Neural cell (in vitro differentiated cells): ENCODE data around the gene POTEI. TPM values are rescaled to one million over a fixed set of nuclear protein-coding genes. Genes with fewer than 3 reads are reported as not detected.
"Not testable (repeated sequence)": the region's sequence is repeated elsewhere in the genome, so short reads cannot be mapped to it uniquely, and the experiment has no call there.

Experiments used
- H2AFZ ChIP-seq: fragments of 200-600, 300-800 bp; sonication (generic), shearing (Covaris generic); 2 replicates; pipeline ENCODE4 v1.6.0; 2014; ENCODE audit warnings: low read depth, mild to moderate bottlenecking, antibody characterized with exemption, low read length, moderate library complexity
- H3F3A ChIP-seq: fragments of 200-600 bp; shearing (Covaris generic); 2 replicates; pipeline ENCODE4 v1.6.1; 2016; ENCODE audit warnings: mild to moderate bottlenecking, moderate library complexity, mixed read lengths, antibody characterized with exemption, low read length; ENCODE audit not compliant: insufficient read depth, poor library complexity, severe bottlenecking
- H3K27ac ChIP-seq: fragments of 200-600, 300-800 bp; sonication (generic), shearing (Covaris generic); 2 replicates; pipeline ENCODE4 v1.5.1; 2014; ENCODE audit warnings: mild to moderate bottlenecking, low read length, moderate library complexity
- H3K27me3 ChIP-seq: fragments of 300-800, 200-600 bp; sonication (generic), shearing (Covaris generic); 2 replicates; pipeline ENCODE4 v1.6.0; 2014; ENCODE audit warnings: mild to moderate bottlenecking, low read depth, low read length, moderate library complexity; ENCODE audit not compliant: insufficient read depth
- H3K36me3 ChIP-seq: fragments of 300-800, 200-600 bp; sonication (generic), shearing (Covaris generic); 2 replicates; pipeline ENCODE4 v1.5.1; 2014; ENCODE audit warnings: mild to moderate bottlenecking, antibody characterized with exemption, low read length, moderate library complexity; ENCODE audit not compliant: insufficient read depth
- H3K4me2 ChIP-seq: fragments of 300-800, 200-600 bp; sonication (generic), shearing (Covaris generic); 2 replicates; pipeline ENCODE4 v1.6.0; 2014; ENCODE audit warnings: mild to moderate bottlenecking, low read length
- H3K4me3 ChIP-seq: fragments of 300-800, 200-600 bp; sonication (generic), shearing (Covaris generic); 2 replicates; pipeline ENCODE4 v1.5.1; 2014; ENCODE audit warnings: mild to moderate bottlenecking, low read length, moderate library complexity
- H3K79me2 ChIP-seq: fragments of 200-600 bp; shearing (Covaris generic); replicated peaks from 2 replicates; pipeline ENCODE4 v1.6.0; 2014; ENCODE audit warnings: mild to moderate bottlenecking, low read length, moderate library complexity; ENCODE audit not compliant: insufficient read depth
- H3K9ac ChIP-seq: fragments of 300-800, 200-600 bp; sonication (generic), shearing (Covaris generic); 2 replicates; pipeline ENCODE4 v1.6.1; 2016; ENCODE audit warnings: mild to moderate bottlenecking, low read length, mixed read lengths
- H3K9me2 ChIP-seq: fragments of 200-600 bp; shearing (Covaris generic); 2 replicates; pipeline ENCODE4 v1.6.1; 2016; ENCODE audit warnings: mild to moderate bottlenecking, low read length, mixed read lengths; ENCODE audit not compliant: insufficient read depth
- H3K9me3 ChIP-seq: fragments of 200-600, 300-800 bp; sonication (generic), shearing (Covaris generic); 2 replicates; pipeline ENCODE4 v1.6.1; 2016; ENCODE audit warnings: mild to moderate bottlenecking, mixed run types, low read length, moderate library complexity, mixed read lengths
- H4K20me1 ChIP-seq: fragments of 200-600 bp; shearing (Covaris generic); 2 replicates; pipeline ENCODE4 v1.6.1; 2016; ENCODE audit warnings: mild to moderate bottlenecking, mixed run types; ENCODE audit not compliant: insufficient read depth
- polyA plus RNA-seq: library from polyadenylated mRNA; depleted of rRNA; stranded (reverse); fragments of >200 nt; gene quantifications from 2 replicates; pipeline ENCODE4 v1.2.3, GENCODE V29; 2014

Gene POTEI
- polyA plus RNA-seq, 1 donor from 2014 or later = 0.25 TPM

- not testable (repeated sequence) for H3F3A ChIP-seq, H2AFZ ChIP-seq, H3K79me2 ChIP-seq, H3K36me3 ChIP-seq, H3K9me2 ChIP-seq, H3K27me3 ChIP-seq, H3K9me3 ChIP-seq, H3K9ac ChIP-seq, H3K4me3 ChIP-seq, H4K20me1 ChIP-seq, H3K27ac ChIP-seq, H3K4me2 ChIP-seq
These were observed 11.9 kb upstream of the POTEI start, which contains the start of gene CFC1B for GRCh38 chr2:130520992-130521391. CFC1B (plus strand) TSS chr2:130521222; CDS start chr2:130521485, 263 bp downstream.

- H3K79me2 ChIP-seq, H3K4me2 ChIP-seq, H3K9ac ChIP-seq, H2AFZ ChIP-seq, H3K36me3 ChIP-seq, H3K9me2 ChIP-seq, H3K9me3 ChIP-seq, H3K27ac ChIP-seq, H3F3A ChIP-seq, H3K27me3 ChIP-seq, H3K4me3 ChIP-seq, H4K20me1 ChIP-seq: not testable (repeated sequence)
These were observed 9.5 kb upstream of the POTEI start for GRCh38 chr2:130518516-130519106.

GRCh38 chr2:130511747-130512451, 2.8 kb upstream of the POTEI start:
- H3K9ac ChIP-seq, H3K9me2 ChIP-seq, H3K4me3 ChIP-seq, H3K27ac ChIP-seq, H4K20me1 ChIP-seq, H3F3A ChIP-seq, H3K4me2 ChIP-seq, H3K27me3 ChIP-seq, H3K36me3 ChIP-seq, H2AFZ ChIP-seq, H3K9me3 ChIP-seq, H3K79me2 ChIP-seq: not testable (repeated sequence)

GRCh38 chr2:130510807-130511746, 1.9 kb upstream of the POTEI start:
- H4K20me1 ChIP-seq, H3K4me2 ChIP-seq, H3K36me3 ChIP-seq, H3F3A ChIP-seq, H3K27ac ChIP-seq, H3K27me3 ChIP-seq, H3K79me2 ChIP-seq, H3K4me3 ChIP-seq, H3K9me2 ChIP-seq, H3K9ac ChIP-seq, H2AFZ ChIP-seq, H3K9me3 ChIP-seq: not testable (repeated sequence)

- H3K36me3 ChIP-seq, H2AFZ ChIP-seq, H3K9me3 ChIP-seq, H3F3A ChIP-seq, H3K79me2 ChIP-seq, H3K4me3 ChIP-seq, H4K20me1 ChIP-seq, H3K4me2 ChIP-seq, H3K9me2 ChIP-seq, H3K27me3 ChIP-seq, H3K9ac ChIP-seq, H3K27ac ChIP-seq: not testable (repeated sequence)
These were observed 18.1 kb downstream of the POTEI start for GRCh38 chr2:130491073-130491472.

GRCh38 chr2:130455413-130455812, 53.7 kb downstream of the POTEI start:
- H3K4me2 ChIP-seq, H3K27me3 ChIP-seq, H4K20me1 ChIP-seq, H3K27ac ChIP-seq, H3K9me3 ChIP-seq, H3K4me3 ChIP-seq, H3K9me2 ChIP-seq, H3F3A ChIP-seq, H3K36me3 ChIP-seq, H2AFZ ChIP-seq, H3K9ac ChIP-seq, H3K79me2 ChIP-seq: not testable (repeated sequence)

- not testable (repeated sequence) for H3F3A ChIP-seq, H3K27me3 ChIP-seq
These were observed 54.4 kb downstream of the POTEI start for GRCh38 chr2:130454712-130455083.

More at GRCh38 chr2:130454712-130455083, 54.4 kb downstream of the POTEI start:
- not testable (repeated sequence) for H3K36me3 ChIP-seq, H3K9me3 ChIP-seq, H3K4me2 ChIP-seq, H2AFZ ChIP-seq, H3K79me2 ChIP-seq, H4K20me1 ChIP-seq, H3K27ac ChIP-seq, H3K4me3 ChIP-seq, H3K9me2 ChIP-seq, H3K9ac ChIP-seq
